Right ventricle myocardium inferior (tissue), 1 donor: Measurements from ENCODE around the gene TNNT1. TPM values are rescaled to one million over a fixed set of nuclear protein-coding genes. Genes with fewer than 3 reads are reported as not detected.

ENCODE experiments used
- ATAC-seq: fragments of 200-7000 bp; cut with Tn5 transposase; one replicate; pipeline ENCODE4 v1.9.1; 2020; ENCODE audit warnings: mild to moderate bottlenecking, moderate library complexity
- DNase-seq: peaks from one replicate; pipeline ENCODE4 v3.0.0; 2021; ENCODE audit errors: missing footprints
- intact Hi-C: fragments of 100-400 bp; cut with DNase I; formaldehyde crosslinking; loops from one replicate; pipeline ENCODE4 v1.11.0; 2022
- long read RNA-seq: library from polyadenylated mRNA; unstranded; transcript quantifications from one replicate; pipeline ENCODE4 v2.0.0, GENCODE V29; 2021
- total RNA-seq: library from RNA; stranded (reverse); fragmentation: NEBNext Ultra II Directional; extraction: Animal tissue kit (Norgen Biotek cat#: 25700); gene quantifications from one replicate; pipeline ENCODE4 v1.2.1, GENCODE V29; 2021
- donor health status: DM: no; HTN: yes; CAD: no; lungs with severe emphysema.

TNNT1 gene, protein sequence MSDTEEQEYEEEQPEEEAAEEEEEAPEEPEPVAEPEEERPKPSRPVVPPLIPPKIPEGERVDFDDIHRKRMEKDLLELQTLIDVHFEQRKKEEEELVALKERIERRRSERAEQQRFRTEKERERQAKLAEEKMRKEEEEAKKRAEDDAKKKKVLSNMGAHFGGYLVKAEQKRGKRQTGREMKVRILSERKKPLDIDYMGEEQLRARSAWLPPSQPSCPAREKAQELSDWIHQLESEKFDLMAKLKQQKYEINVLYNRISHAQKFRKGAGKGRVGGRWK
- 66.0 TPM for total RNA-seq
- long read RNA-seq, partial matches to known transcripts = 39 of 46 reads
- long read RNA-seq, other reads (novel, unspliced or antisense) = 7 of 46 reads

DNA sequence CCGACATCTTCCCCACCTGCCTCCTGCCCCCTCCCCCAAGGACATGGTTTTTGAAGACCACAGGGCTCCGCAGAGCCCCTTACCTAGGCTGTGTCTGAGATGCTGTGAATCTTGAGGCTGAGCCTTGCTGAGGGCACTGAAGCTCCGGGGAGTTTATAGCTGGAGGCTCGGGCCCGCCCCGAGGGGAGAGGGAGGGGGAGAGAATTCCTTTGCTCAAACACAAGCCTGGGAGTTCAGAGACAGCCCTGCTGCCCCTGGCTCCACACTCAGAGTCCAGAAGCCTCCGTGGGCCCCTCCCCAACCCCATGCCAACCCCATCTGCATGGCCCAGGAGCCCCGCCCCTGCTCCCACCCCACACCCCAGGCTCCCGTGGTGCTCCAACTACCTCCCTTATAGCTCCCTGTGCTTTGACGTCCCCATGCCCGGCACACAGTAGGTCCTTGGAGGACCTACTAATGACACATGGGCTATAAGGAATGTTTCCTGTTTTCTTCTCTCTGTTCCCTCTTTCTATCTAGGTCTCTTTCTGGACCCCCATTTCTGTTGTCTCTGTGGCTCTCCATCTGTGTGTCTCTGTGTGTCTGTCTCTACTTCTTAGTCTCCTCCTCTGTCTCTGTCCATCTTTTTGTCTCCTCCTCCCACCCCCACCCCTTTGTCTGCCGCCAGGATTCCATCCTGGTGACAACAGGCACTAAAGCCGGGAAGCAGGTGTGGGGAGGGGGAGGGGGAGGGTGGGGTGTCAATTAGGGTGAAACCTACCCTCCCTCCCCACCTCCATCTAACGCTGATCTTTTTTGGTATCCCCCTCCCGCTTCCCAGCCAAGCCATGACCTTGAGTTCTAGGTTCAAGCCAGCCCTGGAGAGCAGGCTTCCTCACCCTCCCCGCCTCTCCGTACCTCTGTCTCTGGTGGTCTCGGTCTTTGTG is at the start of gene TNNT1:
TSS of gene TNNT1 (minus strand) at position 129 of the 926 bp plus-strand sequence. CDS start 2,049 bp downstream, outside the sequence.
- DNase-seq (no peak), ATAC-seq (peak; percentile 51)
- intact Hi-C loops = loop anchor here (10.0 kb wide), 1 partner anchor 475 kb away; the partner anchor contains the start of gene ZNF784

DNA sequence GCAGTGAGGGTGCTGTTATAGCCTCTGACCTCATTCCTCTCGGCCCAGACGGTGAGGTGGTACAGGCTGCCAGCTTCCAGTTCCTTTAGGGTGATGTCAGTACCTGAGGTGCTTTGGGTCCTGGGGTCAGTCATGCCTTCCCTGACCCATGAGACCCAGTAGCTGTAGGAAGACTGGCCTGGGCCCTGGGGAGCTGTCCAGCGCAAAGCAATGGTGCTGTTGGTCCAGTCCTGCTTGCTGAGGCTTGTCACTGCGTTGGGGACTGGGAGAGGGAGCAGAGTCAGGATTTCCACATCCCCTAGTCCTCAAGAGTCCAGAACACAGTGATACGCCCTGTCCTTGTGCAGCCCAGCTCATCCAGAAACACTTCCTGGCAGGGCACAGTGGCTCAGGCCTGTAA is 49.6 kb upstream of the TNNT1 start:
- DNase-seq (no peak), ATAC-seq (no peak)
- intact Hi-C loops = no loop called here

GRCh38 chr19:55197528-55197927 is 48.5 kb upstream of the TNNT1 start:
- ATAC-seq = no peak
- intact Hi-C loops = no loop called here
- no peak for DNase-seq

DNA sequence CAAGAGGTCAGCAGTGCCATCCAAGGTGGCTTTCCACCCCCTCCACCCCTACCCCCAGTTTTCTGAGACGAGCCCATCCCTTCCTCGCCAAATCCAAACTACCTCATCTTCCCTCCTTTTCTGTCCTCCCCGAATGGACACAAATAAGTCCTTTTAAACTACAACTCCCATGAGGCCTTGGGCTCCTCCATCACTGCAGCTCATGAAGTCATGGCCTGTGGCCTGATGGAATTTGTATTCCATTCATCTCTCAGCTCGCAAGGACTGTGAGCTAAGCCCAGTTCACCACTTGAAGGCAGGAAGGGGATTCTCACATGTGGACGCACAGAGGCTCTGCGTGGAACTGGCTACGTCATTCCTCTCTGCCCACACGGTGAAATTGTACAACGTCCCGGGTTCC is 47.8 kb upstream of the TNNT1 start:
- no peak for ATAC-seq
- DNase-seq = no peak
- intact Hi-C loops = no loop called here

DNA sequence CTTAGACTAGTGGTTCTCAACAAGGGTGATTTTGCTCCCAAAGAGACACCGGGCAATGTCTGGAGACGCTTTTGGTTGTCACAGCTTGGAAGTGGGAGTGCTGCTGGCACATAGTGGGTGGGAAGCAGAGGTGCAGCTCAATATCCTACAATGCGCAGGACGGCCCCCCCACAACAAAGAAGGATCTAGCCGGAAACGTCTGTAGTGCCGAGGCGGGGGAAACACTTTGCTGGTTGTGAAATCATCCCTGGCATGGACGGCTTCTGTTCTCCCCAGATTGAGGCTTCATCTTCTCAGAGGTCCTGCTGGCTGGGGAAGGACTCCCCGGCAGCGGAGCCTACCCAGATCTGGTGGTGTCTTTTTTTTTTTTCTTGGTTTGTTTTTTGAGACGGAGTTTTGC is 44.5 kb upstream of the TNNT1 start:
- intact Hi-C loops = no loop called here
- ATAC-seq = no peak
- no peak for DNase-seq

GRCh38 chr19:55189403-55189835 is 40.4 kb upstream of the TNNT1 start:
- DNase-seq (no peak), ATAC-seq (peak; percentile 44)
- intact Hi-C loops = no loop called here

- ATAC-seq (no peak), DNase-seq (no peak)
- intact Hi-C loops = no loop called here
These were observed 39.6 kb upstream of the TNNT1 start for GRCh38 chr19:55188625-55189024.

GRCh38 chr19:55186080-55186479 is 37.1 kb upstream of the TNNT1 start:
- DNase-seq = no peak
- no peak for ATAC-seq
- intact Hi-C loops = no loop called here

DNA sequence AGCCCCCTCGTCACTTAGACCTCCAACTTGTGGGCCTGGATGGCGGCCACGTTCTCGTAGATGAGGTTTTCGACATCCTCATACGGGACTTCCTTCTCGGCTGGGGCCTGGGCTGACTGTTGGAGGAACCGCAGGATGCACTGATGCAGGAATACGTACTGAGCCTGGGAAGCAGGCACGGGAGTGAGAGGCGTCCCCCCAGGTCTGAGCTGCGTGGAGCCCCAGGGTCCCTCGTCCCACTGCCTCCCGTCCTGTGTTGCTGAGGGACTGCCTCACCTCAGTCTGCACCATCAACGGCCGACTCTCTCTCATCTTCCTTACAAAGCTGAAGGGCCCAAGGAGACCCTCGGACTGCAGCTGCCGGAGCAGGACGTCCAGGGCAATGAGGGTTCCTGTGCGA is 32.7 kb upstream of the TNNT1 start:
- DNase-seq = no peak
- intact Hi-C loops = no loop called here
- no peak for ATAC-seq

- no peak for DNase-seq
- ATAC-seq = peak; percentile 61
- intact Hi-C loops = no loop called here
These were observed 30.8 kb upstream of the TNNT1 start, which contains the start of gene SYT5 for GRCh38 chr19:55179606-55180484. SYT5 (minus strand) TSS chr19:55180289; CDS start chr19:55179041, 1,248 bp downstream.

- DNase-seq = peak; percentile 84
- peak; percentile 56 for ATAC-seq
- intact Hi-C loops = no loop called here
These were observed 30.0 kb upstream of the TNNT1 start for GRCh38 chr19:55178781-55179599.

- intact Hi-C loops = no loop called here
- no peak for ATAC-seq
- DNase-seq = no peak
These were observed 27.1 kb upstream of the TNNT1 start for GRCh38 chr19:55176076-55176475.

- no peak for ATAC-seq
These were observed 26.3 kb upstream of the TNNT1 start for GRCh38 chr19:55175117-55175867.

DNA sequence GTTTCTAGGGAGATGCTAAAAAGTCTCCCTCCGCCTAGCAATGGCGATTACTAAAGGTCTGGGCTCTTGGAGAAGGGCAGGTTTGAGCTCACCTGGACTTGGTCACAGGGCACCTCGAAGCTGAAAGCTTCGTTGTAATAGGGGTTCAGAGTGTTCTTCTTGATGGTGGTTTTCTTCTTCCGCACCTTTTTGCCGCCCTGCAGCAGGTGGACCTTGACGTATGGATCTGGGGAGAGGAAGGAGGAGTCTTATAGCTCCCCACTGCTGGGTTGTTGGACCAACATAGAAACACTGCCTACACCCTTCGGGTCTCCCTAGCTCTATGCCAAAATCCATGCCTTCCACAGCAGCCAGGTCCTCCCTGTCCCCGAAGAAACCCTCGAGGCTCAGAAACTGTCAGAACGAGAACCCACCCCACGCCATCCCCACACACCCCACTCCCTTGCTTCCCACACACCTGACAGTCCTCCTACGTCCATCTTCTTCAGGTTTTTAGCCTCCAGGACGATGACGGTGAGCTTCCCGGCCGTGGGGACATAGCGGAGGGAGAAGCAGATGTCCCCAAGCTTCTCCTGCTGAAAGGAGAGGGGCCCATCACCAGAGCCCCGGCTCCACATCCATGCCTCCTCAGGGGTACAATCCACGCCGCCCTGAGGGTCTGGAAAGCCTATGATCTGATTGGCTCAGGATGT is 25.6 kb upstream of the TNNT1 start:
- DNase-seq (no peak), ATAC-seq (no peak)
- intact Hi-C loops = no loop called here

More at GRCh38 chr19:55175117-55175867, 26.3 kb upstream of the TNNT1 start:
- peak; percentile 58 for DNase-seq
- intact Hi-C loops = no loop called here

DNA sequence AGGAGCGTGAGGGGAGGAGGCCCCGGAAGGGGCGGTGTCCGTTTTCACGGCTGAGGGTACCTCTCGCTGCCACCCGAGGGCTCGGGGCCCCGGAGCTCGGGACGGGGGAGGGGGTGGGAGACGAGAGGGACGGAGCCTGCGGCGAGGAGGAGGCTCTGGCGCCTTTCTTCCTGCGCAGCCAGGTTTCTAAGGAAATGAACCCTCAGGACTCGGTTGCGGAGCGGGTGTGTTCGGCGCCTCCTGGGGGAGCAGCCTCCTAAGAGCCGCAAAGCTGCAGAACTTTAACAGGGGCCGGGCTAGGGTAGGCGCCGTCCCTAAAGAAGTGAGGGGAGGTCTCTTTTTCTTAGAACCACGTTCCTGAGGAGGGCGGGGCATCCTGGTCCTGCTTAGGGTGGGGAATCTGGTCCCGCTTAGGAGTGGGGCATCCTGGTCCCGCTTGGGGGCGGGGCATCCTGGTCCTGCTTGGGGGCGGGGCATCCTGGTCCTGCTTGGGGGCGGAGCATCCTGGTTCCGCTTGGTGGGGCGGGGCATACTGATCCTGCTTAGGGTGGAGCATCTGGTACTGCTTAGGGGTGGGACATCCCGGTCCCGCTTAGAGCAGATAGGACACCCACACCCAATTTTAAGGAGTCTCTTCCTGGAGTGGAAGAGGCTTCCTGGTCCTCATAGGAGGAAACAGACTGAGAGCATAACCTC is 24.9 kb upstream of the TNNT1 start:
- intact Hi-C loops = no loop called here
- ATAC-seq = peak; percentile 54
- DNase-seq = no peak

GRCh38 chr19:55173186-55173713 is 24.2 kb upstream of the TNNT1 start:
- intact Hi-C loops = no loop called here
- peak; percentile 15 for ATAC-seq
- DNase-seq = no peak
